ENCODE measurements around the gene MAN1A1. TPM values are rescaled to one million over a fixed set of nuclear protein-coding genes. Genes with fewer than 3 reads are reported as not detected.

The MAN1A1 gene
- total and polyA plus RNA-seq, 2 of the 4 experiments (the other 2 are of a cell fraction) = 5.9 to 6.4 TPM

DNA sequence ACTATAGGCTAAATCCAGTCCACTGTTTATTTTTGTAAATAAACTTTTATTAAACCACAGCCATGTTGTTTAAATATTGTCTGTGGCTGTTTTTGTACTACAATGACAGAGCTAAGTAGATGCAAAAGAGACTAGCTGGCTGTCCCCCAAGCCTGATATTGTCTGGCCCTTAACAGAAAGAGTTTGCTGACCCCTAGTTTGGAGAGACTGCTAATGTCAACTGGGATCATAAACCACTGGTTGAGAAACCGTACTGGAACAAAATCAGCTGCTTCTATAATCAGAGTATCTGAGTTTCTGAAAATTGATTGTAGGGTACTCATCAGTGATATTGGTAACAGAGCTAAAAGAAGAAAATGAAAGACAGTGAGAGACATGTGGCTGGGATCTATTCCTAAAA lies 168.5 kb downstream of the MAN1A1 start:
- ATAC-seq (ENCODE audit: low read depth) = no peak
- Histone ChIP-seq H3K4me1 (ENCODE audit: control insufficient read depth, insufficient read depth, low read length) (no peaks in the 10 kb centered on the region), H2AK5ac (ENCODE audit: low read depth, low read length) (no peak overlapping the region), H4K20me1 (ENCODE audit: insufficient read depth, low read length) (no peaks in the 10 kb centered on the region), H3K9ac (ENCODE audit: low read depth, low read length) (no peak overlapping the region), H3K56ac (ENCODE audit: extremely low read depth, insufficient read depth, low read length) (no peak overlapping the region), H3K27ac (ENCODE audit: insufficient read depth, low read length) (no peak overlapping the region), H4K5ac (ENCODE audit: low read depth, low read length) (no peak overlapping the region), H3K23ac (ENCODE audit: low read depth, low read length) (no peak overlapping the region), H4K91ac (ENCODE audit: insufficient read depth, low read depth, low read length) (no peak overlapping the region), H2BK20ac (ENCODE audit: low read depth, low read length) (no peak overlapping the region), H3K14ac (replicated peaks; ENCODE audit: low read depth, low read length) (no peak overlapping the region), H2BK15ac (ENCODE audit: low read depth, low read length) (no peak overlapping the region), H3K4me2 (ENCODE audit: low read depth, low read length) (no peak overlapping the region), H3K9me1 (ENCODE audit: insufficient read depth, low read length) (0 out of 2 replicates have a peak, but pooled peaks cover 2% of the 10 kb centered on the region), H3K79me1 (ENCODE audit: low read depth in 1 of 2, low read length in 2 of 2) (no peaks in the 10 kb centered on the region), H4K8ac (ENCODE audit: low read depth in 2 of 2, low read length in 2 of 2) (no peak overlapping the region), H3K4me3 (ENCODE audit: insufficient read depth, low read depth, low read length) (no peak overlapping the region), H2AFZ (replicated peaks; ENCODE audit: low read length, poor library complexity) (no peak overlapping the region), H3K36me3 (ENCODE audit: control insufficient read depth, insufficient read depth, low read length) (no peaks in the 10 kb centered on the region), H2AK9ac (replicated peaks; ENCODE audit: low read depth, low read length, poor library complexity) (no peak overlapping the region), H2BK5ac (ENCODE audit: low read depth, low read length, poor library complexity, severe bottlenecking) (no peak overlapping the region), H2BK120ac (ENCODE audit: low read depth, low read length) (no peak overlapping the region), H3K9me3 (ENCODE audit: control insufficient read depth, insufficient read depth, low read length) (no peaks in the 10 kb centered on the region), H3K4ac (ENCODE audit: low read depth, low read length) (no peak overlapping the region), H3K27me3 (ENCODE audit: control insufficient read depth, insufficient read depth, low read length) (no peaks in the 10 kb centered on the region), H3K18ac (ENCODE audit: low read depth, low read length) (no peak overlapping the region)
- intact Hi-C loops (cut with micrococcal nuclease) (loop anchor here (1.0 kb wide), 1 partner anchor 130 kb away; no protein-coding TSS in a partner anchor), in situ Hi-C loops (cut with MboI; ENCODE audit: low sequenced_read_pairs) (no loop called here), dilution Hi-C loops (cut with HindIII; ENCODE audit: low sequenced_read_pairs, unreplicated experiment) (no loop called here)
- WGBS, 2 experiments (ENCODE audit: extremely low coverage in 2 of 2, insufficient read length in 1 of 2) = no CpG with 5 or more reads among the region's 1 CpG
- BruUV-seq (replicated peaks) = no TSS peak
- ChIA-PET CTCF (no interaction called here), POLR2A (ENCODE audit: unreplicated experiment) (no interaction called here)
- TF ChIP-seq CHD1 (IDR thresholded peaks at IDR 0.05; ENCODE audit: low read depth, low read length) (no peak), RCOR1 (IDR thresholded peaks at IDR 0.05; ENCODE audit: insufficient replicate concordance, low read length) (no peak), MXI1 (IDR thresholded peaks at IDR 0.05; ENCODE audit: borderline replicate concordance, low read depth, low read length) (no peak), POLR2A (IDR thresholded peaks at IDR 0.05; ENCODE audit: low read depth, low read length) (no peak), NFE2L2 (IDR thresholded peaks at IDR 0.05; ENCODE audit: low read depth, low read length) (no peak), RFX5 (IDR thresholded peaks at IDR 0.05; ENCODE audit: low read depth, low read length) (no peak), RAD21 (IDR thresholded peaks at IDR 0.05; ENCODE audit: low read length) (no peak), FOS (IDR thresholded peaks at IDR 0.05; ENCODE audit: low read depth, low read length) (no peak), MAFK (IDR thresholded peaks at IDR 0.05; ENCODE audit: low read depth, low read length) (no peak), SMC3 (IDR thresholded peaks at IDR 0.05; ENCODE audit: low read depth, low read length) (no peak), MAZ (IDR thresholded peaks at IDR 0.05; ENCODE audit: borderline replicate concordance, low read depth, low read length) (no peak), BHLHE40 (IDR thresholded peaks at IDR 0.05; ENCODE audit: low read depth, low read length) (no peak), CEBPB (IDR thresholded peaks at IDR 0.05; ENCODE audit: low read depth, low read length) (no peak)
- TF ChIP-seq, protein P1, sequence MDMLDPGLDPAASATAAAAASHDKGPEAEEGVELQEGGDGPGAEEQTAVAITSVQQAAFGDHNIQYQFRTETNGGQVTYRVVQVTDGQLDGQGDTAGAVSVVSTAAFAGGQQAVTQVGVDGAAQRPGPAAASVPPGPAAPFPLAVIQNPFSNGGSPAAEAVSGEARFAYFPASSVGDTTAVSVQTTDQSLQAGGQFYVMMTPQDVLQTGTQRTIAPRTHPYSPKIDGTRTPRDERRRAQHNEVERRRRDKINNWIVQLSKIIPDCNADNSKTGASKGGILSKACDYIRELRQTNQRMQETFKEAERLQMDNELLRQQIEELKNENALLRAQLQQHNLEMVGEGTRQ (IDR thresholded peaks at IDR 0.05; ENCODE audit: low read depth, low read length) = no peak
- TF ChIP-seq, protein P2, sequence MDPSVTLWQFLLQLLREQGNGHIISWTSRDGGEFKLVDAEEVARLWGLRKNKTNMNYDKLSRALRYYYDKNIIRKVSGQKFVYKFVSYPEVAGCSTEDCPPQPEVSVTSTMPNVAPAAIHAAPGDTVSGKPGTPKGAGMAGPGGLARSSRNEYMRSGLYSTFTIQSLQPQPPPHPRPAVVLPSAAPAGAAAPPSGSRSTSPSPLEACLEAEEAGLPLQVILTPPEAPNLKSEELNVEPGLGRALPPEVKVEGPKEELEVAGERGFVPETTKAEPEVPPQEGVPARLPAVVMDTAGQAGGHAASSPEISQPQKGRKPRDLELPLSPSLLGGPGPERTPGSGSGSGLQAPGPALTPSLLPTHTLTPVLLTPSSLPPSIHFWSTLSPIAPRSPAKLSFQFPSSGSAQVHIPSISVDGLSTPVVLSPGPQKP (IDR thresholded peaks at IDR 0.05; ENCODE audit: borderline replicate concordance, low read depth, low read length) = no peak
- TF ChIP-seq, protein P3, sequence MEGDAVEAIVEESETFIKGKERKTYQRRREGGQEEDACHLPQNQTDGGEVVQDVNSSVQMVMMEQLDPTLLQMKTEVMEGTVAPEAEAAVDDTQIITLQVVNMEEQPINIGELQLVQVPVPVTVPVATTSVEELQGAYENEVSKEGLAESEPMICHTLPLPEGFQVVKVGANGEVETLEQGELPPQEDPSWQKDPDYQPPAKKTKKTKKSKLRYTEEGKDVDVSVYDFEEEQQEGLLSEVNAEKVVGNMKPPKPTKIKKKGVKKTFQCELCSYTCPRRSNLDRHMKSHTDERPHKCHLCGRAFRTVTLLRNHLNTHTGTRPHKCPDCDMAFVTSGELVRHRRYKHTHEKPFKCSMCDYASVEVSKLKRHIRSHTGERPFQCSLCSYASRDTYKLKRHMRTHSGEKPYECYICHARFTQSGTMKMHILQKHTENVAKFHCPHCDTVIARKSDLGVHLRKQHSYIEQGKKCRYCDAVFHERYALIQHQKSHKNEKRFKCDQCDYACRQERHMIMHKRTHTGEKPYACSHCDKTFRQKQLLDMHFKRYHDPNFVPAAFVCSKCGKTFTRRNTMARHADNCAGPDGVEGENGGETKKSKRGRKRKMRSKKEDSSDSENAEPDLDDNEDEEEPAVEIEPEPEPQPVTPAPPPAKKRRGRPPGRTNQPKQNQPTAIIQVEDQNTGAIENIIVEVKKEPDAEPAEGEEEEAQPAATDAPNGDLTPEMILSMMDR (conservative IDR thresholded peaks at IDR 0.05; ENCODE audit: low read depth, low read length) = no peak
- DNase-seq = no peak
